Endometrial microvascular endothelial cells (primary cell): ENCODE measurements around the gene SFSWAP. TPM values are rescaled to one million over a fixed set of nuclear protein-coding genes. Genes with fewer than 3 reads are reported as not detected.
"Not testable (repeated sequence)": the region's sequence is repeated elsewhere in the genome, so short reads cannot be mapped to it uniquely, and the experiment has no call there.

ENCODE experiments used
- in situ Hi-C: cut with HindIII; loops from 2 replicates; pipeline ENCODE4 v1.10.0; 2017; ENCODE audit warnings: low sequenced_read_pairs, low pct_unique_long_range_greater_than_20kb; ENCODE audit errors: inconsistent ontology term
- total RNA-seq: library from RNA; depleted of rRNA; stranded (reverse); fragments of >200 nt; gene quantifications from one replicate; pipeline ENCODE4 v1.2.3, GENCODE V29; 2015; ENCODE audit errors: inconsistent ontology term

The SFSWAP gene
- total RNA-seq, 1 donor from 2014 or later: 17.6 TPM

- in situ Hi-C loops: no loop called here
These were observed 17.8 kb downstream of the SFSWAP start for GRCh38 chr12:131728720-131729119.

GRCh38 chr12:131729254-131729955, 18.5 kb downstream of the SFSWAP start:
- in situ Hi-C loops: no loop called here

GRCh38 chr12:131732996-131733615, 22.2 kb downstream of the SFSWAP start:
- in situ Hi-C loops: no loop called here

GRCh38 chr12:131733874-131734273, 23.0 kb downstream of the SFSWAP start:
- in situ Hi-C loops: no loop called here

GRCh38 chr12:131734336-131735152, 23.7 kb downstream of the SFSWAP start:
- in situ Hi-C loops: no loop called here

DNA sequence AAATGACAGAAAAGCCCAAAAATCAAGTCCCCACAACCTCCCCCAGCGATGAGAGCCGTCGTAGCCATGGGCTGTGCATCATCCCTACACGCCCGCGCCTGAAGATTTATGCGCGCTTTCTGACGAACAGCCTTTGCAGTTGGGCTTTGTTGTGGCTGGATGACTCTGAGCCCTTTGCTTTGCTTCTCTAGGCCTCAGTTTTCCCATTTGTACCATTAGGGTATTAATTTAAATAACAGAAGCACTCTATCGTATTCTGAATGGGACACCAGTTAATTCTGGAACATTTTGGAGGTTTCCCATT, 24.2 kb downstream of the SFSWAP start:
- in situ Hi-C loops: no loop called here

DNA sequence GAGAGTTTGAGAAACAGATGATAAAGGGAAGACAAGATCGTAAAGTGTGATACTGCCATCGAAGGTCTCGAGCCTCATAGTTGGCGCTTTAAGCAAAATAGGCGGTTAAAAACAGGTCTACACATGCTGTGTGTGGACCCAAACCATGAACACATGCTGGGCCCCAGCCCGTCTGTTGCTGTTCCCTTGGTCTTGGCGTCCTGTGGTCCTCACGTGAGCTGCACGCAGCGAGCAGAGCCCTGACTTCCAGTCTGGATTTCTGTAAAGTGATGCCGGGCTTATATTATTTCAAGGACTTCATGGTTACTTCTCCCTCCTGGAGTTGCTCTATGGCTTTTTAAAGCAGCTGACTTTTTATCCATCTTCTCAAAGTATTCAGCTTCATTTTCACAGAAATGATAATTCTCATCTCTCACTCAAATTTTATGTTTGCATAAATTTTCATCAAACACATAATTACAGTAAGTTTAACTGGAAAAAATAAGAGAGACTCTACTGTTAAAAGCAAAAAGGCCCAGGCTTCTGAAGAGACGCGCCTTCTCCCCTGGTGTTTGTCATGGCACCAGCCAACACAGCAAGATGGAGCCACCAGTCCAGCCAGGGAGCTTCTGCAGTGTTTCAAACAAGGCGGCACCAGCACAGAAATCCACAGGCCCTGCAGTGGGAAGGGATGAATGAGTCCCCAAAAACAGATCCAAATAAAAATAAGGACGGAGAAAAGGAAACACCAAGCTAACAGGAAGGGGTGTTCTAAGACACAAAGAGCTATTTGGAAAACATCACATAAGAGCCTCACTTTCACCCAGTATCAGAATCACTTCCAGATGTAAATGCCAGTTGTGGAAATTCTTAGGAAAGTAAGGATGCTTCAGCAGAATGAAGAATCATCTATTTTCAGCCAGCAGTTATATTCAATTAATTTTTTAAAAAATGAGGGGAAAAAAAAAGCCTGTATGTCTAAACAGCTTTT, 24.9 kb downstream of the SFSWAP start:
- in situ Hi-C loops: no loop called here

GRCh38 chr12:131736446-131737149, 25.7 kb downstream of the SFSWAP start:
- in situ Hi-C loops: no loop called here

DNA sequence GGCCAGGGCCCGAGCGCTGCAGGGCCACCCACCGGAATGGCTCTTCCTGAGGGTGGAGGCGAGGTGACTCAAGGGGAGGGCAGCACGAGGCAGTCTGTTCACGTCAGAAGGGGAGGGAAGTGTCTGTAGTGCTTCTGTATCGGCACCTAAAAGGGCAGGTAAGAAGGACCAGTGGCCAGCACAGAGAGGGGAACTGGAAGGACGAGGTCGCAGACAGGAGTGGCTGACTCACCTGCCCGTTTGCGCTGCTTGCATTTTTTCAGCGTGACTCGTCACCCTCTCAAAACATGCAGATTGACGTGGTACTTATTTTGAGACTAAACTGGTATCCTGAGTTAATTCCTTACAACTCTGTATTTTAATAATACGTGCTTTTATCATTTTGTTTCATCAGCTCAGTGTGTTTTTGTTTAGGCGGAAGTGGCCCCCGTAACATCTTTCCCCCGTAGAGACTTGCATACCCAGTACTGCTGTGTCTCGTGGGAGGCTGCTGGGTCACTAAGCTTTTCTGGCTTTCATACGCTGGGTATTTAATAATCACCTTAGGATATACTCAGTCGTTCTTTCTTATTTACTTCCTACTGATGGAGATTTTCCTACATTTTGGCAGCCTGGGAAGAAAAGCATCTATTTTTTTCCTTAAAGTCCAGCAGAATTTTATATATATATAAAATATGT, 26.4 kb downstream of the SFSWAP start:
- in situ Hi-C loops: no loop called here

- in situ Hi-C loops: no loop called here
These were observed 27.3 kb downstream of the SFSWAP start for GRCh38 chr12:131738196-131738595.

DNA sequence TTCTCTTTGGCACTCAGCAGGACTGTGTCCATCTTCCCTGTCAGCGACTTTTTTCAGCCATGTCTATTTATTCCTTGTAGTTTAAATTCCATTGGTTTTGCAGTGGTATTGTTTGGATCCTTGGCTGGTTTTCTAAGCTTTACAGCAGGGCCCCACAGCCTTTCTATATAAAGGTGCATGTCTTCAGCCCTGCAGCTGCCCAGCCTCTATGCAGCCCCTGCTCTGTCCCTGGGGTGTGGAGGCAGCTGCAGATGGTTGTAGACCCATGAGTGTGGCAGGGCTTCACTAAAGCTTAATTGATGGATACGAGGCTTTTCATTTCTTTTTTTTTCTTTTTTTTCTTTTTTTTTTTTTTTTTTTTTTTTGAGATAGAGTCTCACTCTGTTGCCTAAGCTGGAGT, 29.7 kb downstream of the SFSWAP start:
- in situ Hi-C loops: no loop called here

DNA sequence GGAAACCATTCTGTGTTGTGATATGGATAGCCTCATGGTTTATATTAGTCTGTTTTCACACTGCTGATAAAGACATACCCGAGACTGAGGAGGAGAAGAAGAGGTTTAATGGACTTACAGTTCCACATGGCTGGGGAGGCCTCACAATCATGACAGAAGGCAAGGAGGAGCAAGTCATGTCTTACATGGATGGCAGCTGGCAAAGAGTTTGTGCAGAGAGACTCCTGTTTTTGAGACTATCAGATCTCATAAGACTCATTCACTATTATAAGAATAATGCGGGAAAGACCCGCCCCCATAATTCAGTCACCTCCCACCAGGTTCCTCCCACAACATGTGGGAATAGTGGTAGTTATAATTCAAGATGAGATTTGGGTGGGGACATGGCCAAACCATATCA, 31.9 kb downstream of the SFSWAP start:
- in situ Hi-C loops: not testable (repeated sequence)

- in situ Hi-C loops: not testable (repeated sequence)
These were observed 32.5 kb downstream of the SFSWAP start for GRCh38 chr12:131743410-131743809.

- in situ Hi-C loops: not testable (repeated sequence)
These were observed 33.0 kb downstream of the SFSWAP start for GRCh38 chr12:131743880-131744279.

DNA sequence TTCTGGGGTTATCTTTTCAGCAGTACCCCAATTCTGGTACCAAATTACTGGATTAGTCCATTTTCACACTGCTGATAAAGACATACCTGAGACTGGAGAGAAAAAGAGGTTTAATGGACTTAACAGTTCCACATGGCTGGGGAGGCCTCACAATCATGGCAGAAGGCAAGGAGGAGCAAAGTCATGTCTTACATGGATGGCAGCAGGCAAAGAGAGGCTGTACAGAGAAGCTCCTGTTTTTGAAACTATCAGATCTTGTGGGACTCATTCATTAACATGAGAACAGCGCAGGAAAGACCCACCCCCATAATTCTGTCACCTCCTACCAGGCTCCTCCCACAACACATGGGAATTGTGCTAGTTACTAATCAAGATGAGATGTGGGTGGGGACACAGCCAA, 33.8 kb downstream of the SFSWAP start:
- in situ Hi-C loops: not testable (repeated sequence)

DNA sequence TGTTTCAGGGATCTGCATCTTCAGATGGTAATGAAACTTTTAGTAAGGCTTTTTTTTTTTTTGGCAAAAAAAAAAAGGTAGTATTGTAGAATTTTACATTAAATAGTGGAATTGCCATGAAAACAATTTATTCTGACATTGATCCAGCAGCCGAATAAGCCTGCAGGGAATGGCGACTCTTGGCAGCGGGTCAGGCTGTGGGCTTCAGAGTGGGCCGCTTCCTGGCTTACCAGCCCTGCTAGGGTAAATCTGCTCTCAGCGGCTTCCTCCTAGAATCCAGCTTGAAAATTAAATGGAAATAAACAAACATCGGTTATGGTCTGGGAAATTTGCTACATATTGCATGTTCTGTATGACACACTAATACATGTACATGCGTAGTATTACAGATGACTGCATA, 34.8 kb downstream of the SFSWAP start:
- in situ Hi-C loops: no loop called here

DNA sequence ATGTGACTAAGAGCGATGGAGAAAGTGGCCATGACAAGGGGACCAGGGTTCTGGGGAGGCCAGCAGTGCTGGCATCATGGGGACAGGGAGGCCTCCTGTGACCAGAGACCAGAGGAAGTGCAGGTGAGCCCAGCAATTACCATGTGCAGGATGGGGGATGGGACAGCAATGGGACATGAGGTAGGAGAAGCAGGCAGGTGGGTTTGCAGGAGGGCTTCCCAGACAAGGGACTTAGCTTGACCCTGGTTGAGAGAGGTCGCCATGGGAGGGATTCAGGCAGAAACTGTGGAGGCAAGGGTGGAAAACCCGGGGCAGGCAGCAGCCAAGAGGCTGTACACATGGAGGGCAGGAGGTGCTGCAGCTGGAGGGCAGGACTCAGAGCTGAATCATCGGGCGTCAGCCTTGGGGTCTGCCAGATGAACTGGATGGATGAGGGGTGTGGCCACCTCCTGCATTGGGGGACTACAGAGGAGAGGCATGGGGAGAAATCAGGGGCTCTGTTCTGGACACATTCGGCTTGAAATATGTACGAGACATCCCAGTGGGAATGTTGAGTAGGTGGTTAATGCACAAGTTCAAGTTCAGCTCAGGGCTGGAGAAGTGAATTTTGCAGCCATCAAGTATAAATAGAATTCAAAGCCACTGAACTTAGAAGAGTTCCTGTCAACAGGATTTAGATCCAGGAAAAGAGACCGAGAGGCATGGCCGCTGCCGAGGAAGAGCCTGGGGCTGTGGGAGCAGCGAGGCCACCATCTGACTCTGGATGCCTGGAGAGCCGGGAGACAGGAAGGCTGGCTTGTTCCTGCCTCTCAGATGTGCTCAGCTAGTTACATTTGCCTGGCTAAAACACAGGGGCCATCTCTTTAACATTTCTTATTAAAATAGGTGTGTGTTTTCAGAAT, 36.6 kb downstream of the SFSWAP start:
- in situ Hi-C loops: no loop called here
